DOHH2 (cell line): ENCODE measurements around the gene RNF19B.

Experiments
- H3F3A ChIP-seq: fragments of 200-600 bp; sonication (generic), shearing (Covaris generic); 2 replicates; pipeline ENCODE4 v1.6.0; 2016; ENCODE audit warnings: antibody characterized with exemption, mild to moderate bottlenecking; ENCODE audit not compliant: control insufficient read depth, insufficient read depth
- H3K27ac ChIP-seq: fragments of 200-600 bp; sonication (generic); 2 replicates; pipeline ENCODE4 v1.5.1; 2014; ENCODE audit warnings: low read depth, mild to moderate bottlenecking, low read length, moderate library complexity
- H3K27me3 ChIP-seq: fragments of 200-600 bp; sonication (generic); 2 replicates; pipeline ENCODE4 v1.6.1; 2014; ENCODE audit warnings: mild to moderate bottlenecking, low read length, mixed read lengths; ENCODE audit not compliant: control insufficient read depth
- H3K36me3 ChIP-seq: fragments of 200-600 bp; sonication (generic); 2 replicates; pipeline ENCODE4 v1.6.1; 2014; ENCODE audit warnings: mild to moderate bottlenecking, low read length, moderate library complexity, mixed read lengths; ENCODE audit not compliant: control insufficient read depth
- H3K4me1 ChIP-seq: fragments of 200-600 bp; sonication (generic); 2 replicates; pipeline ENCODE4 v1.6.1; 2014; ENCODE audit warnings: mild to moderate bottlenecking, low read length, mixed read lengths; ENCODE audit not compliant: control insufficient read depth
- H3K4me2 ChIP-seq: fragments of 200-600 bp; sonication (generic); 2 replicates; pipeline ENCODE4 v1.6.0; 2014; ENCODE audit warnings: mild to moderate bottlenecking, low read length, moderate library complexity
- H3K4me3 ChIP-seq: fragments of 200-600 bp; sonication (generic); 2 replicates; pipeline ENCODE4 v1.5.1; 2014; ENCODE audit warnings: mild to moderate bottlenecking, low read length, mixed read lengths
- H3K79me2 ChIP-seq: fragments of 200-600 bp; sonication (generic); 2 replicates; pipeline ENCODE4 v1.6.1; 2014; ENCODE audit warnings: mild to moderate bottlenecking, low read length, mixed read lengths; ENCODE audit not compliant: control insufficient read depth
- H3K9me2 ChIP-seq: fragments of 200-600 bp; sonication (generic); replicated peaks from 2 replicates; pipeline ENCODE4 v1.6.1; 2014; ENCODE audit warnings: mild to moderate bottlenecking, low read length, mixed read lengths; ENCODE audit not compliant: control insufficient read depth
- H3K9me3 ChIP-seq: fragments of 200-600 bp; sonication (generic); 2 replicates; pipeline ENCODE4 v1.6.1; 2014; ENCODE audit warnings: antibody characterized with exemption, low read length, mixed read lengths; ENCODE audit not compliant: control insufficient read depth, insufficient read depth
- H4K20me1 ChIP-seq: fragments of 200-600 bp; sonication (generic); 2 replicates; pipeline ENCODE4 v1.6.0; 2014; ENCODE audit warnings: low read depth, mild to moderate bottlenecking, antibody characterized with exemption, low read length, moderate library complexity; ENCODE audit not compliant: control insufficient read depth, insufficient read depth
- CTCF ChIP-seq: fragments of 200-600 bp; sonication (generic); IDR thresholded peaks from one replicate; pipeline ENCODE4 v1.5.1; 2014; ENCODE audit warnings: antibody characterized with exemption, mild to moderate bottlenecking, low read depth, low read length; ENCODE audit not compliant: poor library complexity, severe bottlenecking
- EZH2phosphoT487 ChIP-seq: fragments of 200-600 bp; sonication (generic); IDR thresholded peaks from 2 replicates; pipeline ENCODE4 v1.6.1; 2017; ENCODE audit warnings: borderline replicate concordance, mild to moderate bottlenecking, antibody characterized with exemption, low read length, moderate library complexity, mixed read lengths

The RNF19B gene

GRCh38 chr1:32894019-32894600 is 70.5 kb downstream of the RNF19B start:
- no peak overlapping the region for H3K27ac ChIP-seq
- no peaks in the 10 kb centered on the region for H4K20me1 ChIP-seq
- H3K9me3 ChIP-seq = no peaks in the 10 kb centered on the region
- TF ChIP-seq CTCF (no peak), EZH2phosphoT487 (no peak)
- no peak overlapping the region for H3K4me2 ChIP-seq
- H3K36me3 ChIP-seq = no peaks in the 10 kb centered on the region
- no peaks in the 10 kb centered on the region for H3K79me2 ChIP-seq
- H3K4me3 ChIP-seq = no peak overlapping the region
- H3K9me2 ChIP-seq = no peaks in the 10 kb centered on the region
- H3K27me3 ChIP-seq = peaks cover 32% of the 10 kb centered on the region; the same call in 1 of the 2 replicates
- no peaks in the 10 kb centered on the region for H3K4me1 ChIP-seq
- no peaks in the 10 kb centered on the region for H3F3A ChIP-seq

GRCh38 chr1:32893198-32894018 is 71.2 kb downstream of the RNF19B start:
- no peak overlapping the region for H3K4me3 ChIP-seq
- no peak for TF ChIP-seq EZH2phosphoT487
- no peaks in the 10 kb centered on the region for H3K9me3 ChIP-seq
- no peaks in the 10 kb centered on the region for H3K4me1 ChIP-seq
- H3K36me3 ChIP-seq = no peaks in the 10 kb centered on the region
- no peak overlapping the region for H3K27ac ChIP-seq
- peaks cover 25% of the 10 kb centered on the region; the same call in 1 of the 2 replicates for H3K27me3 ChIP-seq
- H4K20me1 ChIP-seq = no peaks in the 10 kb centered on the region
- H3K9me2 ChIP-seq = no peaks in the 10 kb centered on the region
- no peaks in the 10 kb centered on the region for H3K79me2 ChIP-seq
- no peaks in the 10 kb centered on the region for H3F3A ChIP-seq
- no peak overlapping the region for H3K4me2 ChIP-seq

DNA sequence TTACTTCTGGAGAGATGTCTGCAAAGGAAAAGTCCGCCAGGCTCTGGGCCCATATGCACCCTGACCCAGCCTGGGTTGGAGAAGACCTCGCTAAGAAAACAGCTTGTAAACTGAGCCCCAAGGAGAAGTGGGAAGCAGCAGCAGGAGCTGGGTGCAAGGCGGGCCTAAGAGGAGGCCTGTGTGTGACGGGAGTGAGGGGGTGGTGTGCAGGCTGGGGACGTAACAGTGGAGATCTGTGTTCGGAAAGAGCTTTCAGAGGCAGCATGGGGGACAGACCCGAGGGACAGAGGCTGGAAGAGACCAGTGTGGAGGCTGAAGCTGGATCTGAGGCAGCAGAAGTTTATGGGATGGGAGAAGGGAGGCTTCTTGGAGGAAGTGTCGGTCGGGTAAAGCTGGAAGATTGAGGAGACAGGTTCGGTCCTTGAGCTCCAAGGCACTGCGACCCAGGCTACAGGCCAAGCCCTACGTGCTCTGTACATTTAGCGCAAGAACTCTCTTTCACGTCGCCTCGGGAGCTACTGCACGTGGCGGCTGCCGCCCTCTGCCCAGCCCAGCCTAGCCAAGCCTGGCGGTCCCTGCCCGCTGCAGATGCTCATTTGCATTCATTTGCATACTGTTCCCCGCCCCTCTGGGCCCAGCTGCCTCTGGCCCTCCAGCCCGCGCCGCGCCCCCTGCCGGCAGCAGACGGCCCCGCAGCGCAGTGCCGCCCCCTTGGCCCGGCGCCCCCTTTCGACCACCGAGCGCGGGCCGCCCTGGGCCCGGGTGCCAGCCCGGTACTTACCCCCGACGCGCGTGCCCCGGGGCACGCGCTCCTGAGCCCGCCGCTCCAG is 72.0 kb downstream of the RNF19B start:
- Histone ChIP-seq H3K4me3 (no peak overlapping the region), H3K79me2 (no peaks in the 10 kb centered on the region), H3K27ac (no peak overlapping the region), H3K9me3 (no peaks in the 10 kb centered on the region), H3F3A (no peaks in the 10 kb centered on the region), H3K4me1 (no peaks in the 10 kb centered on the region), H3K27me3 (peaks cover 18% of the 10 kb centered on the region; the same call in 1 of the 2 replicates), H3K36me3 (no peaks in the 10 kb centered on the region), H3K4me2 (no peak overlapping the region), H4K20me1 (no peaks in the 10 kb centered on the region), H3K9me2 (no peaks in the 10 kb centered on the region)
- no peak for TF ChIP-seq CTCF
- TF ChIP-seq EZH2phosphoT487 = no peak
